GM19043 (cell line): ENCODE results near the gene RPA1.
"Not testable (repeated sequence)": the region's sequence is repeated elsewhere in the genome, so short reads cannot be mapped to it uniquely, and the experiment has no call there.

Source experiments
- ATAC-seq: cut with Tn5 transposase; IDR thresholded peaks from one replicate; pipeline ENCODE4 v1.9.1; 2021; ENCODE audit warnings: low read depth; ENCODE audit not compliant: unreplicated experiment

The RPA1 gene

GRCh38 chr17:1873418-1873817 is 43.6 kb downstream of the RPA1 start:
- ATAC-seq, result no peak

- no peak for ATAC-seq
These were observed 45.8 kb downstream of the RPA1 start for GRCh38 chr17:1875597-1875996.

- ATAC-seq, result no peak
These were observed 48.8 kb downstream of the RPA1 start for GRCh38 chr17:1878419-1879121.

- ATAC-seq, result no peak
These were observed 51.2 kb downstream of the RPA1 start for GRCh38 chr17:1880851-1881630.

GRCh38 chr17:1882836-1883235 is 53.0 kb downstream of the RPA1 start:
- no peak for ATAC-seq

GRCh38 chr17:1883536-1883935 is 53.7 kb downstream of the RPA1 start:
- ATAC-seq, result no peak

GRCh38 chr17:1888741-1889140 is 58.9 kb downstream of the RPA1 start:
- ATAC-seq, result no peak

GRCh38 chr17:1890758-1891450 is 61.1 kb downstream of the RPA1 start:
- ATAC-seq, result no peak

- no peak for ATAC-seq
These were observed 65.0 kb downstream of the RPA1 start for GRCh38 chr17:1894753-1895339.

GRCh38 chr17:1895479-1895878 is 65.7 kb downstream of the RPA1 start:
- ATAC-seq, result not testable (repeated sequence)

GRCh38 chr17:1896243-1897104 is 66.7 kb downstream of the RPA1 start:
- no peak for ATAC-seq

GRCh38 chr17:1897105-1897656 is 67.4 kb downstream of the RPA1 start:
- no peak for ATAC-seq

- ATAC-seq, result no peak
These were observed 68.5 kb downstream of the RPA1 start for GRCh38 chr17:1898332-1898731.

GRCh38 chr17:1898872-1899271 is 69.1 kb downstream of the RPA1 start:
- no peak for ATAC-seq

GRCh38 chr17:1899403-1900000 is 69.7 kb downstream of the RPA1 start:
- no peak for ATAC-seq

GRCh38 chr17:1904273-1905182 is 74.7 kb downstream of the RPA1 start:
- ATAC-seq, result no peak

GRCh38 chr17:1905190-1905913 is 75.5 kb downstream of the RPA1 start:
- no peak for ATAC-seq

GRCh38 chr17:1906662-1907101 is 76.9 kb downstream of the RPA1 start:
- no peak for ATAC-seq
